A549 (cell line): ENCODE measurements around the gene RGS13.

Source experiments
- CHD2 ChIP-seq: fragments of 150-350 bp; IDR thresholded peaks from 2 replicates; pipeline ENCODE4 v1.6.1; 2014; ENCODE audit warnings: low read length; ENCODE audit not compliant: partially characterized antibody
- CHD4 ChIP-seq: fragments of 200-600 bp; sonication (generic); IDR thresholded peaks from 2 replicates; pipeline ENCODE4 v1.6.1; 2016; ENCODE audit warnings: antibody characterized with exemption, mild to moderate bottlenecking, borderline replicate concordance
- CTCF ChIP-seq: fragments of >200 bp; sonication (Bioruptor Twin); formaldehyde crosslinking; IDR thresholded peaks from 3 replicates; pipeline ENCODE4 v1.5.1; 2016
- KDM5A ChIP-seq: fragments of 200-600 bp; sonication (generic); IDR thresholded peaks from 2 replicates; pipeline ENCODE4 v1.6.1; 2016; ENCODE audit warnings: antibody characterized with exemption, mild to moderate bottlenecking
- NFE2L2 ChIP-seq: fragments of 150-350 bp; conservative IDR thresholded peaks from 2 replicates; pipeline ENCODE4 v1.6.1; 2014; ENCODE audit warnings: low read length
- PHF8 ChIP-seq: fragments of 200-600 bp; sonication (generic); IDR thresholded peaks from 2 replicates; pipeline ENCODE4 v1.6.1; 2016; ENCODE audit warnings: low read depth, mild to moderate bottlenecking, antibody characterized with exemption, moderate library complexity, borderline replicate concordance
- POLR2A ChIP-seq: IDR thresholded peaks from 2 replicates; pipeline ENCODE4 v1.6.1; 2012; ENCODE audit warnings: mild to moderate bottlenecking, low read length
- RAD21 ChIP-seq, 2 experiments: fragments of >200 bp in 1 of 2; sonication (Bioruptor Twin) in 1 of 2; formaldehyde crosslinking in 1 of 2; IDR thresholded peaks in 1 of 2; conservative IDR thresholded peaks in 1 of 2; 2 replicates in 1 of 2; 3 replicates in 1 of 2; pipeline ENCODE4 v1.6.1; 2012 to 2018; ENCODE audit warnings: inconsistent platforms in 1 of 2
- USF2 ChIP-seq: fragments of 450-650 bp; IDR thresholded peaks from 2 replicates; pipeline ENCODE4 v1.6.1; 2014; ENCODE audit warnings: antibody characterized with exemption

GRCh38 chr1:192657760-192658159 lies 21.8 kb downstream of the RGS13 start:
- no peak for TF ChIP-seq KDM5A
- no peak for TF ChIP-seq PHF8
- TF ChIP-seq CTCF = no peak
- no peak for TF ChIP-seq CHD2
- TF ChIP-seq POLR2A = no peak
- no peak for TF ChIP-seq RAD21 (conservative IDR thresholded peaks at IDR 0.05 in 1 of 2, IDR thresholded peaks at IDR 0.05 in 1 of 2)
- TF ChIP-seq USF2 = no peak
- TF ChIP-seq NFE2L2 = no peak
- no peak for TF ChIP-seq CHD4
